Left ventricle myocardium inferior (tissue), 1 donor: ENCODE data around the gene TBCCD1. TPM values are rescaled to one million over a fixed set of nuclear protein-coding genes. Genes with fewer than 3 reads are reported as not detected.
"Not testable (repeated sequence)": the region's sequence is repeated elsewhere in the genome, so short reads cannot be mapped to it uniquely, and the experiment has no call there.

Experiments used
- DNase-seq: peaks from one replicate; pipeline ENCODE4 v3.0.0-alpha.2; 2020
- H3K27ac ChIP-seq: fragments of 200-600 bp; replicated peaks from 2 replicates; pipeline ENCODE4 v1.8.0; 2021
- H3K27me3 ChIP-seq: fragments of 200-600 bp; 2 replicates; pipeline ENCODE4 v1.8.0; 2021; ENCODE audit warnings: low read depth
- H3K36me3 ChIP-seq: fragments of 200-600 bp; 2 replicates; pipeline ENCODE4 v1.8.0; 2021
- H3K4me1 ChIP-seq: fragments of 200-600 bp; 2 replicates; pipeline ENCODE4 v1.8.0; 2021
- H3K4me3 ChIP-seq: fragments of 200-600 bp; 2 replicates; pipeline ENCODE4 v1.8.0; 2021; ENCODE audit warnings: mild to moderate bottlenecking, moderate library complexity
- H3K9me3 ChIP-seq: fragments of 200-600 bp; replicated peaks from 2 replicates; pipeline ENCODE4 v1.8.0; 2021
- intact Hi-C: fragments of 100-400 bp; cut with micrococcal nuclease; formaldehyde crosslinking; loops from one replicate; pipeline ENCODE4 v1.11.0; 2022
- total RNA-seq: library from RNA; stranded (reverse); fragmentation: NEBNext Ultra II Directional; extraction: Animal tissue kit (Norgen Biotek cat#: 25700); gene quantifications from one replicate; pipeline ENCODE4 v1.2.1, GENCODE V29; 2021
- TF ChIP-seq, protein P1 (sequence below): fragments of 200-600 bp; IDR thresholded peaks from 2 replicates; pipeline ENCODE4 v1.8.0; 2021; ENCODE audit warnings: antibody characterized with exemption, mild to moderate bottlenecking, borderline replicate concordance
- donor health status: DM: no; HTN: yes; CAD: no; lungs with severe emphysema.

The TBCCD1 gene
- total RNA-seq, 1 donor from 2014 or later: 6.2 TPM

DNA sequence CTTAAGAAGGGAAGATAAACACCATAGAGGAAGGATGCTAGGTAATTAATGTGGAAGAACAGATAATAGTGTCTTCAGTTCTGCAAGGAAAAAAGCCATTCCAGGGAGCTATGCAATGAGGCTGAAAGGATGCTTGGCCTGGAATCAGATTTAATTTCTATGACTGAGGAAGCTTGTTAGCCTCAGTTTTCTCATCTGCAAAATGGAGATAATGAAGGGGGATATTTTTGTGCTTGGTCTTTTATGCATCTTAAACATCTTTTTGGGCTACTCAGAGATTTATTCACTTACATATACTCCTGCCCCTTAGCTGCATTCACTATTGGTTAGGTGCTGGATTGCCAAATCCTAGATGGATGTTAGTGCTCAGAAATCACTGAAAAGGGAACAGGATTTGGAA, 20.0 kb upstream of the TBCCD1 start:
- TF ChIP-seq, protein P1, sequence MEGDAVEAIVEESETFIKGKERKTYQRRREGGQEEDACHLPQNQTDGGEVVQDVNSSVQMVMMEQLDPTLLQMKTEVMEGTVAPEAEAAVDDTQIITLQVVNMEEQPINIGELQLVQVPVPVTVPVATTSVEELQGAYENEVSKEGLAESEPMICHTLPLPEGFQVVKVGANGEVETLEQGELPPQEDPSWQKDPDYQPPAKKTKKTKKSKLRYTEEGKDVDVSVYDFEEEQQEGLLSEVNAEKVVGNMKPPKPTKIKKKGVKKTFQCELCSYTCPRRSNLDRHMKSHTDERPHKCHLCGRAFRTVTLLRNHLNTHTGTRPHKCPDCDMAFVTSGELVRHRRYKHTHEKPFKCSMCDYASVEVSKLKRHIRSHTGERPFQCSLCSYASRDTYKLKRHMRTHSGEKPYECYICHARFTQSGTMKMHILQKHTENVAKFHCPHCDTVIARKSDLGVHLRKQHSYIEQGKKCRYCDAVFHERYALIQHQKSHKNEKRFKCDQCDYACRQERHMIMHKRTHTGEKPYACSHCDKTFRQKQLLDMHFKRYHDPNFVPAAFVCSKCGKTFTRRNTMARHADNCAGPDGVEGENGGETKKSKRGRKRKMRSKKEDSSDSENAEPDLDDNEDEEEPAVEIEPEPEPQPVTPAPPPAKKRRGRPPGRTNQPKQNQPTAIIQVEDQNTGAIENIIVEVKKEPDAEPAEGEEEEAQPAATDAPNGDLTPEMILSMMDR: no peak
- Histone ChIP-seq H3K4me3 (no peak overlapping the region), H3K4me1 (no peaks in the 10 kb centered on the region), H3K36me3 (peaks cover 40% of the 10 kb centered on the region), H3K27ac (no peak overlapping the region), H3K27me3 (no peaks in the 10 kb centered on the region), H3K9me3 (no peaks in the 10 kb centered on the region)
- DNase-seq: no peak
- intact Hi-C loops: no loop called here

DNA sequence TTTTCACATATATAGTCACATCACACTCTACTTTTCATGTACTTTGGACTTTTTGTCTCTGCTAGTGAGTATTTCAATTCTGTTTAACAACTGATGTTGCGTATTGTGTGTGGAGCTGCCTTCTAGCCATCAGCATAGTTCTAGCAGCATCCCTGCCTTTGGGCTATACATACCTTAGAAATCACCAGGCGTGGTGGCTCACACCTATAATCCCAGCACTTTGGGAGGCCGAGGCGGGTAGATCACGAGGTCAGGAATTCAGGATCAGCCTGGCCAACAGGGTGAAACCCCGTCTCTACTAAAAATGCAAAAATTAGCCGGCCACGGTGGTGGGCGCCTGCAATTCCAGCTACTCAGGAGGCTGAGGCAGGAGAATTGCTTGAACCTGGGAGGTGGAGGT, 19.1 kb upstream of the TBCCD1 start:
- H3K9me3 ChIP-seq, DNase-seq, H3K27me3 ChIP-seq, intact Hi-C loops, H3K4me3 ChIP-seq, H3K4me1 ChIP-seq, H3K27ac ChIP-seq: not testable (repeated sequence)
- H3K36me3 ChIP-seq: peaks cover 49% of the 10 kb centered on the region

DNA sequence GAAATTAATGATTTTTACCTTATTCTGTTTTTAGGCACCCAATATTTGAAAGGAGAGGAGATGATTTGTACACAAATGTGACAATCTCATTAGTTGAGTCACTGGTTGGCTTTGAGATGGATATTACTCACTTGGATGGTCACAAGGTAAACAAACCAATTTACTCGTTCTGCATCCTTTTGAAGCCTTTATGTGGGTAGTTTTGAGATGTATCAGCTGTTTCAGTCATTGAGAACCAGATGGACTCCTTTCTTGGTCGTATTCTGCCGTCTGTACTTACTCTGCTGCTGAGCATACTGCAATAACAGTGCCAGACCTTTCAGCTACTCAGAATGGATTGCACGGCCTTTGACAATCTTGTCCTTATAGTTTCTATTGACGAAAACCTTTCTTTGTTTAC, 16.7 kb upstream of the TBCCD1 start:
- H3K27me3 ChIP-seq: no peaks in the 10 kb centered on the region
- H3K4me3 ChIP-seq: no peak overlapping the region
- no peak for DNase-seq
- intact Hi-C loops: no loop called here
- H3K9me3 ChIP-seq: no peaks in the 10 kb centered on the region
- H3K27ac ChIP-seq: no peak overlapping the region
- no peaks in the 10 kb centered on the region for H3K4me1 ChIP-seq
- peaks cover 70% of the 10 kb centered on the region for H3K36me3 ChIP-seq
- TF ChIP-seq, protein P1: no peak

DNA sequence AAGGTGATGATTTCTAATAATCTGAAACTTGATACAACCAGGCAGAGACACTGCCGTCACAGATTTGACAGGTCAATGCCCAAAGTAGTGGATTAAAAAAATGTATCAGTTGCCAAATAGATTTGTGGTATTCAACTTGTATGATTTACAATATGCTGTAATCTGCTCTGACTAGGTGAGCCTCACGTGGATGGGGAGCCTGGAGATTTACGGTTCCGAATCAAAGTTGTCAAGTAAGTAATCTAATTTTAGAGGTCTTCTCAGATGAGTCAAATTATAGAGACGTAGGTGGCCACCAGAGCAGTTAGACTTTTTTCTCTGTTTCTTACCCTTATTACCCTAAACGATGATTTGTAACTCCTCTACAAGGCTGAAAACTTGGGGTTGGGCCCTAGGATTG, 15.4 kb upstream of the TBCCD1 start:
- TF ChIP-seq, protein P1: no peak
- intact Hi-C loops: no loop called here
- no peak for DNase-seq
- Histone ChIP-seq H3K4me3 (no peak overlapping the region), H3K27me3 (no peaks in the 10 kb centered on the region), H3K27ac (no peak overlapping the region), H3K9me3 (no peaks in the 10 kb centered on the region), H3K36me3 (peaks cover 83% of the 10 kb centered on the region), H3K4me1 (no peaks in the 10 kb centered on the region)

DNA sequence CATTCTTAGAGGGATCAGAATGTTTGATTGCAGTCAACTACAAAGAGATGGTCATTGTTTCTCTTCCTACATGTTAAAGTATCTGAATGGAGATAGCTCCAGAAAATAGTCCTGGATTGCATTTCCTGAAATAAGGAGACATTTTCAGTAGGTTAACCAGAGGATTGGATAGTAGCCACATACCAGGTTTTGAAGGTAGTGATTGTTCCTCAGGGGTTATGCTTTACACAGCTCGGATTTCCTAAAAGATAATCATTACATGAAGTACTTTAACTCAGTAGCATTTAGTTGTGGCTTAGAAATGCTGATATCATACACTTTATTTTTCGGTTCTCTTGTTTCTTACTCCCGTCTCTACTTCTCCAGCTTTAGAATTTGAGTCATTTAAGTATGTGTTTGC, 13.6 kb upstream of the TBCCD1 start:
- Histone ChIP-seq H3K4me3 (no peak overlapping the region), H3K36me3 (peaks cover 95% of the 10 kb centered on the region), H3K9me3 (no peaks in the 10 kb centered on the region), H3K27me3 (no peaks in the 10 kb centered on the region), H3K4me1 (no peaks in the 10 kb centered on the region), H3K27ac (no peak overlapping the region)
- no peak for DNase-seq
- intact Hi-C loops: no loop called here
- TF ChIP-seq, protein P1: no peak

DNA sequence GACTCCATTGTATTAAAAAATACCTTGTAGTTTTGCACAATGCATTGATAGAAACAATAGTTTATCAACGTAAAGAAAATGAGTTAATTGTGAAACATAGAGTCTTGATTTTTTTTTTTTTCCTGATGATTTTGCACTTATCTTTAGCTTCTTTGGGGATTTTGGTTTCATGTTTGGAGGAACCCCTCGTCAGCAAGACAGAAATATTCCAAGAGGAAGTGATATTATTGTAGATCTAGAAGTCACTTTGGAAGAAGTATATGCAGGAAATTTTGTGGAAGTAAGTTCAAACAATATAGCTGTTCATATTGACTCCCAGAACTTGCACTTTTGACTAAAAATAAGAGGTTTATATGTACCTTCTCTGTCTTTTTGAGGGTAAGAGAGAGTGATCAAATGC, 10.4 kb upstream of the TBCCD1 start:
- H3K9me3 ChIP-seq: no peaks in the 10 kb centered on the region
- no peaks in the 10 kb centered on the region for H3K27me3 ChIP-seq
- peaks cover 88% of the 10 kb centered on the region for H3K36me3 ChIP-seq
- TF ChIP-seq, protein P1: no peak
- no peak overlapping the region for H3K4me3 ChIP-seq
- no peak overlapping the region for H3K27ac ChIP-seq
- H3K4me1 ChIP-seq: no peaks in the 10 kb centered on the region
- intact Hi-C loops: no loop called here
- no peak for DNase-seq
